Activated CD4-positive, alpha-beta memory T cell treated with anti-CD3 and anti-CD28 coated beads, Interleukin-2, amount 10 ng/mL, durations not matched to agents 7 days and 5 days (primary cell): Measurements from ENCODE around the gene MESP2. TPM values are rescaled to one million over a fixed set of nuclear protein-coding genes. Genes with fewer than 3 reads are reported as not detected.

Source experiments
- CTCF ChIA-PET: fragments of 350-600 bp; sonication (Branson Sonifier 250); formaldehyde crosslinking; loops from one replicate; lab custom pipeline; 2021; ENCODE audit warnings: antibody characterized with exemption, inconsistent platforms; lab: Charles Lee
- POLR2A ChIA-PET: fragments of 350-600 bp; sonication (Branson Sonifier 250); formaldehyde crosslinking; loops from one replicate; lab custom pipeline; 2021; ENCODE audit warnings: antibody characterized with exemption; lab: Charles Lee
- DNase-seq: peaks from one replicate; pipeline ENCODE4 v3.0.0-alpha.2; 2020
- H3K27ac Mint-ChIP-seq: one replicate; pipeline ENCODE4 v1.8.0; 2021; ENCODE audit warnings: mild to moderate bottlenecking, mixed read lengths
- H3K27me3 Mint-ChIP-seq: one replicate; pipeline ENCODE4 v1.8.0; 2021; ENCODE audit warnings: mixed read lengths
- H3K36me3 Mint-ChIP-seq: one replicate; pipeline ENCODE4 v1.8.0; 2021; ENCODE audit warnings: low read depth, mixed read lengths
- H3K4me1 Mint-ChIP-seq: one replicate; pipeline ENCODE4 v1.8.0; 2021; ENCODE audit warnings: mixed read lengths
- H3K4me3 Mint-ChIP-seq: one replicate; pipeline ENCODE4 v1.8.0; 2021; ENCODE audit warnings: mild to moderate bottlenecking, mixed read lengths
- H3K9me3 Mint-ChIP-seq: one replicate; pipeline ENCODE4 v1.8.0; 2021; ENCODE audit warnings: mixed read lengths
- total RNA-seq, 2 experiments: library from RNA; stranded (reverse); gene quantifications; one replicate each; pipeline ENCODE4 v1.2.3, GENCODE V29; 2021

The MESP2 gene
- total RNA-seq, 2 experiments from 2014 or later = not detected

DNA sequence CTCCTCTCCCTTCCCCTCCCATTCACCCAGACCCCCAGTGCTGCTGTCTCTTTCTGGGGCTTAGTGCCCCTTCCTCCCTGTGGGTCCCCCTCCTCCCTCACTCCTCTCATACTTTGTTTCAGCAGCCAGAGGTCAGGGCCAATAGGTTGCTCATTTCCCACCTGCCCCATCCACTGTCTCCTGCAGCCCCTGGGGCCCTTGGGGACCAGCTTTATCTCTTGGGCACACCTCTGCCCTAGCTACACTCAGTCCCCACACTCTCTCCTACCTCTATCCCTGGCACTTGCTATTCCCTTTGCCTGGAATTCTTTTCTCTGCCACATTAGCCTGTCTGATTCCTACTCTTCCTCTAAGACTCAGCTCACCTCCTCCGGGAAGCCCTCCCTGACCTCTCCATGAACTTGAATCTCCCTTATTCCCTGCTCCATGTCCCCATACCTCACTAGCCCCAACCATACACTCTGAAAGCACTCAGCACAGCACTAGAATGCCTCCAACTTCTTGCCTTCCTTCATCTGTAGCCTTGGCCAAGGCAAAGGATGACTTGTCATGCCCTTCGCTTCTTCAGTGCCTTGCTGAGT lies 23.9 kb downstream of the MESP2 start:
- POLR2A ChIA-PET = no interaction called here
- Mint-ChIP-seq H3K27me3 (peaks cover 7% of the 10 kb centered on the region), H3K27ac (no peak overlapping the region), H3K36me3 (no peaks in the 10 kb centered on the region), H3K9me3 (no peaks in the 10 kb centered on the region), H3K4me3 (no peak overlapping the region), H3K4me1 (no peaks in the 10 kb centered on the region)
- no peak for DNase-seq
- CTCF ChIA-PET = no interaction called here

DNA sequence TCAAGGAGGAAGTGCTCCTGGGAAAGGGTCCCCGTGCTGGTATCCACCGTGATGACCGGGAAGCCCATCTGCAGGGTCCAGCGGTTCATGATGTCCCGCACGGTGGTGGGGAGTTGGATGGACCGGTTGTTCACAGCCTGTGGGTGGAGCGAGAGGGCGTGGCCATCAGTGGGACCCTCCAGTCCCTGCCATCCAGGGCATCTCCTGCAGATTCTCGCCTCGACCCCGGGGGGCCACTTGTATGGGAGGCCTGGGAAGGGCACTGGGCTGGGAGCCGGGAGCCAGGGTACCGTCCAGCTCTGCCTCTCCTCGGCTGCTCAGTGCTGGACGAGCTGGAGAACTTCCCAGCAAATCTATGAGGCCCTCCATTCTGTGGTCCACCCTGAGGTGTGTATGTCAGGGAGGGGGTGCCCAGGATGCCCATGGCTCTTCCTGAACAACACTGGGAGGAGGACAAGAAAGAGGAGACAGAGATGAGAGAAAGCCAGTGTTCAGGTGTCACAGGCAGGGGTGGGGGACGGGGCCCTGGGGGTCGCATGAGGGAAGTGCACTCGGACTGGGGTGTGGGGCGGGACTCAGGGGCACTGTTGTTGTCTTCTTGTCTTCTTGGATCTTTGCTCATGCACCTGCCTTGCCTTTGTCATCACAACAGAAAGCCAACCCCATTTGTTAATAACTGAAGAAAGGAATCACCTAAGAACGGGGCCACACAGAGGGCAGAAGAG lies 25.5 kb downstream of the MESP2 start:
- no peaks in the 10 kb centered on the region for H3K4me1 Mint-ChIP-seq
- no peak for DNase-seq
- no peaks in the 10 kb centered on the region for H3K36me3 Mint-ChIP-seq
- no peaks in the 10 kb centered on the region for H3K9me3 Mint-ChIP-seq
- ChIA-PET POLR2A (no interaction called here), CTCF (no interaction called here)
- H3K27me3 Mint-ChIP-seq = no peaks in the 10 kb centered on the region
- H3K27ac Mint-ChIP-seq = no peak overlapping the region
- no peak overlapping the region for H3K4me3 Mint-ChIP-seq

DNA sequence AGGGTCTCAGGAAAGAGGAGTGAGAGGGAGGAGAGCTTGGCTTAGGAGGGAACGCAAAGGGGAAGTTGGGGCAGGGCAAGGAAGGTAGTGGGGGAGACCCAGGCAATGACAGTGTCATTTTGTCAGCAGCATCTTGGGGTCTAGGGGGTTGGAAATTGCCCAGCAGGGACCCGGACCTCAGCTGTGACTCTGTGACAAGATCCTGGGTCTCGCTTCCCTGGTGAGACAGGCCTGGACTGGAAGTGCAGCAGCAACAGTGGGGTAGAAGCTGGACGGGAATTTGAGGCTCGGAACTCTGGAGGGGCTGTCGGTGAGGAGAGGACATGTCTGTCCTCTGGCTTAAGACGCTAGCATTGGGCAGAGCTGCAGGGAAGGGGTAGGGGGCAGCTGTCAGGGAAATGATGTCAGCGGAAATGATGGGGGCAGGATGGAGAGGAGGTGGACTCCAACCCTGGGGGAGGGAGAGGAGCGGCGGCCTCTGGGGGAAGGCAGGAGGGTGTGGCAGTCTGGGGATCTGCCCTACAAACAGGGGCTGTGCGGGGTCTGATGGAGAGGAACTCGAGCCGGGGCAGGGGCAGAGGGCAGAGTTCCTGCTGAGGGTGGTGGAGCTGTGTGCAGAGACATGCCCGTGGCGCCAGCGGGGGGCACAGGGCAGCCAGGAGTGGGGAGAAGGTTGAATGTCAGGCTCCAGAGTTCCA lies 26.2 kb downstream of the MESP2 start:
- H3K36me3 Mint-ChIP-seq = no peaks in the 10 kb centered on the region
- H3K4me3 Mint-ChIP-seq = no peak overlapping the region
- CTCF ChIA-PET = no interaction called here
- POLR2A ChIA-PET = no interaction called here
- no peak overlapping the region for H3K27ac Mint-ChIP-seq
- H3K4me1 Mint-ChIP-seq = no peaks in the 10 kb centered on the region
- no peaks in the 10 kb centered on the region for H3K9me3 Mint-ChIP-seq
- DNase-seq = no peak
- no peaks in the 10 kb centered on the region for H3K27me3 Mint-ChIP-seq

DNA sequence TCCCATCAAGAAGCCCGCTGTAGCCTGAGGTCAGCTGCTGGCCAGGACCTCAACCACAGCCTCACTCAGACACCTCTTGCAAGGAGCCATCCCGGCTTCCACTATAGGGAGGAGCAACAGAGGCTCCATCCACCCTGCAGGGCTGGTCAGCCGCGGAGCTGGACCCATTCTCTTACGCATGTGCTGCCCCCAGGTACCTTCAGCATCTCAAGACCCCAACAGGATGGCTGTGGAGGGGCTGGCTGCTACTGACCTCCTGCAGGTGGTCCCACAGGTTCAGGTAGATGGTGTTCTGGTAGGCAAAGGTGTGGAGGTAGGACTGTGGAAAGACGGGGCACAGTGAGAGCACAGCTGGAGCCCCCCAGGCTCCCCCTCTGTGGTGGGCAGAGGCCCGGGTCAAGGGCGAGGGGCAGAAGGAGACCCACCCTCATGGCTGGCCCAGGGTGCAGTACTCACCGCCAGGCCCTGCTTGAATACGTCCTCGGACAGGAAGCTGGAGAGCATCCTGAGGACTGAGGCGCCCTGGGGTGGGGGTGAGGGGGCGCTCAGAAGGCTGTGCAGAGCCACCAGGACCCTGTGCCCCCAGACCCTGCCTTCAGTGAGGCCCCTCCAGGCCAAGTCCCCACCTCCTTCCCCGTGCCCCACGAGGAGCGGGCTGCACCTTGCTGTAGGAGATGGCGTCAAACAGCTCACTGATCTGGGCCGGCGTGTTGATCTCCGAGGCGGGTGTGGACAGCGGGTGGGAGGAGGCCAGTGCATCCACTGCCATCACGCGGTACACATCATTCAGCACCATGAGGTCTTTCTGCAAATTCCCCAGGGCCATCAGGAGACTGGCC lies 27.1 kb downstream of the MESP2 start:
- no peaks in the 10 kb centered on the region for H3K36me3 Mint-ChIP-seq
- CTCF ChIA-PET = no interaction called here
- H3K27ac Mint-ChIP-seq = no peak overlapping the region
- H3K9me3 Mint-ChIP-seq = no peaks in the 10 kb centered on the region
- POLR2A ChIA-PET = no interaction called here
- H3K4me1 Mint-ChIP-seq = no peaks in the 10 kb centered on the region
- no peak for DNase-seq
- no peaks in the 10 kb centered on the region for H3K27me3 Mint-ChIP-seq
- H3K4me3 Mint-ChIP-seq = no peak overlapping the region

DNA sequence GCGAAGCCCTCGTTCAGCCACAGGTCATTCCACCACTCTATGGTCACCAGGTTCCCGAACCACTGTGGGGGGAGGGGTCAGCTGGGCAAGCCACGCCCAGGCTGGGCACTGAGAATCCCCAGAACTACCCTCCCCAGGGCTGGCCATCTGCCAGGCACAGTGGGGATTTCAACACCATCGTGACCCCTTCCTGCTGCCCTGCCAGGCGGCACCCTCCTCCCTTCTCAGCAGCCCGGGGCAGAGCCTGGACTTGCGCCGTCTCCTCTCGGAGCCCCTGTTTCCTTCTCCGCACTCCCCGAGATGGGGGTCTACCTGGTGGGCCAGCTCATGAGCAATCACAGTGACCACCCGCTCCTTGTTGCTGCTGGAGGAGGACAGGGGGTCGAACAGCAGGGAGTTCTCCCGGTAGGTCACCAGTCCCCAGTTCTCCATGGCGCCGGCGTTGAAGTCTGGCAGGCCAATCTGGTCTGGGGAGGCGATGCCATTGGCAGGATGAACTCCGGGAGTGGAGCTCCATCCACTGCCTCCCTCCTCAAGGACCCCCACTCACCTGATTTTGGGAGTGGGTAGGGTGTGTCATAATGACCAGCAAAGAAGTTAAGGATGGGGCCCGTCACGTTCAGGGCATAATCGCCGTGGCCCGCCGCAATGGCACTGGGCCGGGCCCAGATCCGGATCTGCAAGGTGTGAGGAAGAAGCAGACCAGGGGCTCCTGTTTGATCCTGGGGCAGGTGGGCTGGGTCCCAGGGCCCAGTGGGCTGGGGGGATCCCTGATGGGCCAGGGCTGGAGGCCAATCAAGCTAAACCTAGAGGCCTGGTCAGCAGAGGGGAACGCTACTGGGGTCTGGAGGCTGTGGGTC lies 28.0 kb downstream of the MESP2 start:
- no peaks in the 10 kb centered on the region for H3K4me1 Mint-ChIP-seq
- no peak overlapping the region for H3K4me3 Mint-ChIP-seq
- H3K27ac Mint-ChIP-seq = no peak overlapping the region
- H3K9me3 Mint-ChIP-seq = no peaks in the 10 kb centered on the region
- no peaks in the 10 kb centered on the region for H3K27me3 Mint-ChIP-seq
- no peaks in the 10 kb centered on the region for H3K36me3 Mint-ChIP-seq
- ChIA-PET CTCF (no interaction called here), POLR2A (no interaction called here)
- DNase-seq = no peak

DNA sequence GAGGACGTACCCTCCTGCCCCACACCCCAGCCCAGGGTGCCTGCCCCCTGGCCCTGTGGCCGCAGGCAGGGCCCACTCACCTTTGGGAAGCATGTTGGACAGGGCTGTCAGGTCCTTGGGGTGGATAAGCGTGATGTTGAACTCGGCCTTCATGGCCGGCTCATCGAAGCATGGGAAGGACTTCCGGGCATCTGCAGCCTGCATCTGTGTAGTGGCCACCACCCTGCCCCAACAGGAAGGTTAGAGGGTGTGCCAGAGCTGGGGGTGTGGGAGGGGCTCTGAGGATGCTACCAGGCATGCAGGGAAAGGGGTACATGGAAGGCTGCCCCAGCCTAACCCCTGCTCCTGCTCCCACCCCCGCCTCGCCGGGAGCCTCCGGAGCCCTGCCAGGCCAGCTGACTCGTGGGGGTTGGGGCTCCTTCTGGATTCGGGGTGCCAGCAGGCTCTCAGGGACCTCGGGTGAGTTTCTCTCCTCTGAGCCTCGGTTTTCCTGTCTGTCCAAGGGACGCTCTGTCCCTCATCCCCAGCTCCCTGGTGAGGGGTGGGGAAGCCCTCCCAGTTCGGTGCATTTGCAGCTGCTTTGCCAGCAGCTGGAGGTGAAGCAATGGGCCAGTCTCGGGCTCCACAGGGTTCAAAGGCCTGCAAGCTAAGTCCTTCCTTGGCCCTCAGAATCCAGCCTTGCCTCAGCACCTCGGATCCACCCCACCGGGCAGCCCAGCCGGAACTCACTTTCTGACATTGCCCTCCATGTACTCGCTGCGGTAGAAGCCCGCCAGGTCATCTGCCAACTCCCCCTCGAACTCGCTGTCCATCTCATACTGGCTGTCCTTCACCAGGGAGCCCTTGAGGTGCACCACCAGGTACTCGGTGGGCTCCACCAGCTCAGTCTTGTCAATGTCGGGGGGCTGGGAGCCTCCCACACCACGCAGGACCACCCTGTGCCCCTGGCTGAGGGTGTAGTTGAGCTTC lies 29.4 kb downstream of the MESP2 start:
- Mint-ChIP-seq H3K27ac (no peak overlapping the region), H3K4me3 (no peak overlapping the region), H3K27me3 (no peaks in the 10 kb centered on the region), H3K4me1 (no peaks in the 10 kb centered on the region), H3K36me3 (no peaks in the 10 kb centered on the region), H3K9me3 (no peaks in the 10 kb centered on the region)
- ChIA-PET POLR2A (interaction anchor here (1.0 kb wide), 1 partner anchor 9 kb away, joined by 4 read pairs; the partner anchor contains the start of gene ANPEP), CTCF (no interaction called here)
- no peak for DNase-seq

DNA sequence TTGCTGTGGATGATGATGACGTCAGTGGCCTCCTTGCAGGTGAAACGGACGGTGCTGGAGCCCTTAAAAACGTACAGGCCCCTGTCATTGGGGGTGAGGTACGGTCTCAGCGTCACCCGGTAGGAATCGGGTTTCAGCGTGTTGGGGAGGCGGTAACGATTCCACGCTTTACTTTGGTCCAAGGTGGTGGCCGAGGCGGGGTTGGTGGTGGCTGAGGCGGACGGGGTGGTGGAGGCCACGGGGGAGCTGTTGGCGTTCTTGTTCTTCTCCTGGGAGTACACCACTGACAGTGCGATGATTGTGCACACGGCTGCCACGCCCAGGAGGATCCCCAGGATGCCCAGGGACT lies 30.1 kb downstream of the MESP2 start:
- no peaks in the 10 kb centered on the region for H3K9me3 Mint-ChIP-seq
- H3K27me3 Mint-ChIP-seq = no peaks in the 10 kb centered on the region
- no peak for DNase-seq
- POLR2A ChIA-PET = interaction anchor here (1.0 kb wide), 1 partner anchor 9 kb away, joined by 4 read pairs; the partner anchor contains the start of gene ANPEP
- H3K36me3 Mint-ChIP-seq = no peaks in the 10 kb centered on the region
- no peak overlapping the region for H3K4me3 Mint-ChIP-seq
- CTCF ChIA-PET = no interaction called here
- no peak overlapping the region for H3K27ac Mint-ChIP-seq
- H3K4me1 Mint-ChIP-seq = no peaks in the 10 kb centered on the region

DNA sequence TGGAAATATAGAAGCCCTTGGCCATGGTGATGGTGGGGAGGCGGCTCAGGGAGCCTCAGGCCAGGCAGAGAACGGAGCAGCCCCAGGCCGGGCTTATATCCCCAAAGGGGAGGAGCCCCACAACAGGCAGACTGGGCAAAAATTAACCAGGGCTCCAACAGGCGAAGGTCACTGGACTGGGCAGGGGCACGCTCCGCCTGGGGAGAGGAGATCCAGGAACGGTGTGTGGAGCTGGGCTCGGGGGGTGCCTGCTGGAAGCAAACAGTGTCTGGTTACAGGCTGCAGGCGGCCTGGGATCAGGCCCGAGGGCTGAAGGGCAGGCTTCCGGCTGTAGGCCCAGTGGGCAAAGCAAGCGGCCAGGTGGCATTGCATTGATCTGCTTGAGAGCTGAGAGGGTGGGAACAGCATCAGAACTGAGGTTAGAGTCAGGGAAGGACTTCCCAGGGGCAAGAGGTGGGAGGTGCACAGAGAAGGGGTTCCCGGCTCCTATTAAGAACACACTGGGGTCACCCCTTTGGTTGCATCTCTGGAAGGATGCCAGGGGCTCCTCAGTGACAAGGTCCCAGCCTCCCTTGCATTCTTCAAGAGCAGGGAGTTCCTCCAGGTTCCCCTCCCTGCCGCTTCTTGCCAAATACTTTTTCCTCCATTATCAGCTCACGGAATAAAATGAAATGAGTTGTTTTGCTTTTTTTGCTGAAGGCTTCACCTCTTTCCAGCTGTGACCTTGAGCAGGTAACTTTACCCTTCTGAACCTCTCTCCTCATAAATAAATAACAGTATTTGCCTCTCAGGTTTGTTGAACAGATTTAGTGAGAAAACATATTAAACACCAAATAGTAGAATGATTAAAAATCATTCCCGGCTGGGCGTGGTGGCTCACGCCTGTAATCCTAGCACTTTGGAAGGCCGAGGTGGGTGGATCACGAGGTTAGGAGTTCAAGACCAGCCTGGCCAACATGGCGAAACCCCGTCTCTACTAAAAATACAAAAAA lies 30.7 kb downstream of the MESP2 start:
- Mint-ChIP-seq H3K27ac (no peak overlapping the region), H3K27me3 (peaks cover 1% of the 10 kb centered on the region), H3K36me3 (no peaks in the 10 kb centered on the region), H3K4me3 (no peak overlapping the region), H3K9me3 (no peaks in the 10 kb centered on the region), H3K4me1 (no peaks in the 10 kb centered on the region)
- POLR2A ChIA-PET = no interaction called here
- CTCF ChIA-PET = no interaction called here
- no peak for DNase-seq

DNA sequence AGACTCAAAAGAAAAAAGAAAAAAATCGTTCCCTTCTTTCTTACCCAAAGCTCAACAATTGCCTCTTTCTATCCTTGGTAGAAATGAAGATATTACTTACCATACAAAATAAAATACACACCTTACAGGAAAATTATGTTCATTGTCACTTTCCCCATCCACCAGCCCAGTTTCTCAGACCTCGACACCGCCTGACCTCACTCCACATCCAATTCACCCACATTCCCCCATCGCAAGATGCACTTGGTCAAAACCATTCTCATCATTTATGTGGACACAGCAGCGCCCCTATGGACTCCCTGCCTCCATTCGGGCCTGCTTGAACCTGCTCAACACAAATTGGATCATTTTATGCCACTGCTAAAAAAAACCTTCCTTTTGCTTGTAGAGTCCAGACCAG lies 31.6 kb downstream of the MESP2 start:
- ChIA-PET POLR2A (no interaction called here), CTCF (no interaction called here)
- Mint-ChIP-seq H3K4me1 (no peaks in the 10 kb centered on the region), H3K27me3 (peaks cover 1% of the 10 kb centered on the region), H3K27ac (no peak overlapping the region), H3K4me3 (no peak overlapping the region), H3K36me3 (no peaks in the 10 kb centered on the region), H3K9me3 (no peaks in the 10 kb centered on the region)
- no peak for DNase-seq

DNA sequence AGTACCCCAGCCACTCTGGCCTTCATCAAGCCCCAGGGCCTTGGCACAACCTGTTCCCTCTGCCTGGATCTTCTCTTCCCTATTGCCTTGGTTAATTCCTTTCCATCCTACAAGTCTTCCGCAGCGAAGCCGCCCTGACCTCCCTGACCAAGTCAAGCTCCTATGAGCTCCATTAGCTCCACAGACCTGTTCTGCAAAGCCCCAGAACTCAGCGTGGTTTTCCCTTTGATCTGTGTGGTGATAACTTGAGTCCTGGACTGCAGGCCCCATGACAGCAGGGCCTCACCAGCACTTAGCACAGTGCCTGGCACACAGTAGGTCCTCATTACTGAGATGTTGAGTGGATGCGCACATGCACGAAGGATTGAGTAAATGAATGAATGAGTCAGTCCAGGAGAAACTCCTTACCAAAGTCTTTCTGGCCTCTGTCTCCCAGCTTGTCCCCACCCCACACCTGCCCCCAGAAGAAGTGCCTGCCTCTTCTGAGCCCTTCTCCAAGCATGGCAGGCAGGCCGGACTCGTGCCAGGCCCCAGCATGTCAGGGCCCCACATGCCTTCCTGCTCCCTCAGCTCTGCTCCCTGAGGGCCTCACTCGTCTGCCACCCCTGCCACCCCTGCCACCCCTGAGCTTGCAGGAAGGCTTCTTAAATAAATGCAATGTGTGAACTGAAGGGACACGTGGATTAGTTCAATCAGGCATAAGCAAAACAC lies 32.2 kb downstream of the MESP2 start:
- no peaks in the 10 kb centered on the region for H3K36me3 Mint-ChIP-seq
- H3K4me3 Mint-ChIP-seq = no peak overlapping the region
- H3K27ac Mint-ChIP-seq = no peak overlapping the region
- DNase-seq = no peak
- H3K4me1 Mint-ChIP-seq = no peaks in the 10 kb centered on the region
- peaks cover 1% of the 10 kb centered on the region for H3K27me3 Mint-ChIP-seq
- no peaks in the 10 kb centered on the region for H3K9me3 Mint-ChIP-seq
- ChIA-PET CTCF (no interaction called here), POLR2A (no interaction called here)
